A673 (cell line): ENCODE data around the gene POLR1E.

Source experiments
- CTCF ChIP-seq: fragments of 300-800, 200-600 bp; sonication (generic); conservative IDR thresholded peaks from 2 replicates; pipeline ENCODE4 v1.5.1; 2017; ENCODE audit warnings: low read depth, mild to moderate bottlenecking, antibody characterized with exemption, low read length, moderate library complexity, mixed read lengths
- EZH2 ChIP-seq: fragments of 200-600 bp; sonication (generic); IDR thresholded peaks from 2 replicates; pipeline ENCODE4 v1.6.1; 2017; ENCODE audit warnings: borderline replicate concordance, low read depth, mild to moderate bottlenecking, mixed read lengths, antibody characterized with exemption, low read length; ENCODE audit not compliant: poor library complexity, severe bottlenecking

DNA sequence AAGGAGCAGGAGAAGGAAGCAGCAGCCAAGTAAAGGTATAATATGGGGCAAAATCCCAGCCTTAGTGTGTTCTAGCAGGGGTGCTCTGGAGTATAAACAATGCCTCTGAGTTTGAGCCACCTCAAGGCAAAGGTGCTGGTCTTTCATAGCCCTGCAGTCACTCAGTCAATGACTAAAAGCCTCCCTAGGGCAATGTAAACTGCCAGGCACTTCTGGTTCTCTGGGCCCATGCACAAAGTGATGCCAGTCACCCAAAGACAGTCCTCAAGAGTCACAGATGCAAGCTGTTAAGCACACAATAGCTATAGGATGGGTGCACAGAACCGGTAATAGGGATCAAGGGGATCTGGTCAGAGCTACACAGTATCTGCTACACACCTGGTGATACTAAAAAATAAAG, 33.1 kb upstream of the POLR1E start:
- TF ChIP-seq CTCF, result no peak
- no peak for TF ChIP-seq EZH2
